Measurements from ENCODE around the gene HLF. TPM values are rescaled to one million over a fixed set of nuclear protein-coding genes. Genes with fewer than 3 reads are reported as not detected.

Gene HLF
- total and polyA plus RNA-seq, 3 experiments from 2014 or later: 0.59 to 0.93 (median 0.81) TPM

GRCh38 chr17:55340686-55341085 is 75.9 kb downstream of the HLF start:
- Mint-ChIP-seq H3K4me1 (peaks cover 15 to 49% (median 42%) of the 10 kb centered on the region in 3 donors), H3K36me3 (peaks cover 0 to 15% (median 2%) of the 10 kb centered on the region in 3 donors), H3K4me3 (no peak overlapping the region), H3K27me3 (peaks cover 1 to 34% of the 10 kb centered on the region in 2 donors), H3K27ac (no peak overlapping the region), H3K9me3 (peaks cover 0 to 4% (median 2%) of the 10 kb centered on the region in 5 donors)
- H3K4me1 ChIP-seq (ENCODE audit: insufficient read depth, low read length): peaks cover 13% of the 10 kb centered on the region
- no peak overlapping the region for H3K4me3 ChIP-seq (ENCODE audit: low read length)
- H3K27ac ChIP-seq (ENCODE audit: low read depth, low read length): no peak overlapping the region
- H3K9me3 ChIP-seq (ENCODE audit: low read length): no peaks in the 10 kb centered on the region
- no peaks in the 10 kb centered on the region for H3K36me3 ChIP-seq (ENCODE audit: insufficient read depth, low read length)
- POLR2A ChIA-PET: no interaction called here
- DNase-seq: no peak
- no peaks in the 10 kb centered on the region for H3K27me3 ChIP-seq (ENCODE audit: insufficient read depth, low read length, poor library complexity, severe bottlenecking)
- CTCF ChIA-PET: interaction anchor here (0.8 kb wide), 1 partner anchor 16 kb away, joined by 5 read pairs; no protein-coding TSS in a partner anchor

- H3K36me3 ChIP-seq (ENCODE audit: insufficient read depth, low read length): no peaks in the 10 kb centered on the region
- H3K4me3 ChIP-seq (ENCODE audit: low read length): no peak overlapping the region
- Mint-ChIP-seq H3K4me3 (no peak overlapping the region), H3K9me3 (peaks cover 0 to 6% (median 2%) of the 10 kb centered on the region in 5 donors), H3K27ac (peak overlapping the region in 1 of 8 donors; percentile 50), H3K36me3 (peaks cover 0 to 16% (median 2%) of the 10 kb centered on the region in 3 donors), H3K4me1 (peaks cover 15 to 49% (median 42%) of the 10 kb centered on the region in 3 donors), H3K27me3 (peaks cover 1 to 30% of the 10 kb centered on the region in 2 donors)
- no peaks in the 10 kb centered on the region for H3K27me3 ChIP-seq (ENCODE audit: insufficient read depth, low read length, poor library complexity, severe bottlenecking)
- peaks cover 13% of the 10 kb centered on the region for H3K4me1 ChIP-seq (ENCODE audit: insufficient read depth, low read length)
- DNase-seq: no peak
- no peak overlapping the region for H3K27ac ChIP-seq (ENCODE audit: low read depth, low read length)
- CTCF ChIA-PET: no interaction called here
- H3K9me3 ChIP-seq (ENCODE audit: low read length): no peaks in the 10 kb centered on the region
- POLR2A ChIA-PET: no interaction called here
These were observed 76.7 kb downstream of the HLF start for GRCh38 chr17:55341432-55341831.

- H3K4me1 Mint-ChIP-seq: peaks cover 15 to 53% (median 43%) of the 10 kb centered on the region in 3 donors
- POLR2A ChIA-PET: no interaction called here
- H3K4me3 Mint-ChIP-seq: peak overlapping the region in 2 of 7 donors; percentile 0 to 12
These were observed 78.2 kb downstream of the HLF start for GRCh38 chr17:55342800-55343585.

GRCh38 chr17:55343900-55344513 is 79.2 kb downstream of the HLF start:
- Histone ChIP-seq H3K4me1 (ENCODE audit: insufficient read depth, low read length) (peaks cover 13% of the 10 kb centered on the region), H3K9me3 (ENCODE audit: low read length) (no peaks in the 10 kb centered on the region), H3K4me3 (ENCODE audit: low read length) (no peak overlapping the region), H3K27me3 (ENCODE audit: insufficient read depth, low read length, poor library complexity, severe bottlenecking) (no peaks in the 10 kb centered on the region), H3K36me3 (ENCODE audit: insufficient read depth, low read length) (no peaks in the 10 kb centered on the region), H3K27ac (ENCODE audit: low read depth, low read length) (peak overlapping the region; percentile 62)
- H3K36me3 Mint-ChIP-seq: peaks cover 0 to 5% (median 2%) of the 10 kb centered on the region in 3 donors
- H3K9me3 Mint-ChIP-seq: peaks cover 0 to 7% (median 0%) of the 10 kb centered on the region in 5 donors
- no peak for DNase-seq
- peak overlapping the region in 6 of 8 donors; percentile 9 to 81 (median 62) for H3K27ac Mint-ChIP-seq
- H3K4me1 Mint-ChIP-seq: peaks cover 19 to 60% (median 54%) of the 10 kb centered on the region in 3 donors
- H3K27me3 Mint-ChIP-seq: peaks cover 1 to 16% of the 10 kb centered on the region in 2 donors
- ChIA-PET POLR2A (no interaction called here), CTCF (no interaction called here)
- peak overlapping the region in 1 of 7 donors; percentile 14 for H3K4me3 Mint-ChIP-seq

More at GRCh38 chr17:55342800-55343585, 78.2 kb downstream of the HLF start:
- no peaks in the 10 kb centered on the region for H3K9me3 ChIP-seq (ENCODE audit: low read length)
- peaks cover 0 to 15% (median 2%) of the 10 kb centered on the region in 3 donors for H3K36me3 Mint-ChIP-seq
- DNase-seq: no peak
- H3K27me3 Mint-ChIP-seq: peaks cover 1 to 26% of the 10 kb centered on the region in 2 donors
- no peak overlapping the region for H3K27ac ChIP-seq (ENCODE audit: low read depth, low read length)
- peak overlapping the region in 5 of 8 donors; percentile 1 to 73 (median 21) for H3K27ac Mint-ChIP-seq
- CTCF ChIA-PET: no interaction called here
- no peaks in the 10 kb centered on the region for H3K36me3 ChIP-seq (ENCODE audit: insufficient read depth, low read length)
- no peaks in the 10 kb centered on the region for H3K27me3 ChIP-seq (ENCODE audit: insufficient read depth, low read length, poor library complexity, severe bottlenecking)
- peaks cover 13% of the 10 kb centered on the region for H3K4me1 ChIP-seq (ENCODE audit: insufficient read depth, low read length)
- H3K9me3 Mint-ChIP-seq: peaks cover 0 to 8% (median 0%) of the 10 kb centered on the region in 5 donors
- H3K4me3 ChIP-seq (ENCODE audit: low read length): no peak overlapping the region

GRCh38 chr17:55344514-55344997 is 79.8 kb downstream of the HLF start:
- H3K9me3 Mint-ChIP-seq: peaks cover 0 to 7% (median 0%) of the 10 kb centered on the region in 5 donors
- peaks cover 1 to 12% of the 10 kb centered on the region in 2 donors for H3K27me3 Mint-ChIP-seq
- no peak for DNase-seq
- H3K4me1 Mint-ChIP-seq: peaks cover 19 to 59% (median 52%) of the 10 kb centered on the region in 3 donors
- CTCF ChIA-PET: no interaction called here
- H3K27ac Mint-ChIP-seq: peak overlapping the region in 7 of 8 donors; percentile 24 to 81 (median 50)
- H3K27me3 ChIP-seq (ENCODE audit: insufficient read depth, low read length, poor library complexity, severe bottlenecking): no peaks in the 10 kb centered on the region
- peak overlapping the region in 1 of 7 donors; percentile 10 for H3K4me3 Mint-ChIP-seq
- no peaks in the 10 kb centered on the region for H3K36me3 ChIP-seq (ENCODE audit: insufficient read depth, low read length)
- peak overlapping the region; percentile 36 for H3K27ac ChIP-seq (ENCODE audit: low read depth, low read length)
- H3K4me3 ChIP-seq (ENCODE audit: low read length): no peak overlapping the region
- H3K4me1 ChIP-seq (ENCODE audit: insufficient read depth, low read length): peaks cover 13% of the 10 kb centered on the region
- peaks cover 0 to 4% (median 1%) of the 10 kb centered on the region in 3 donors for H3K36me3 Mint-ChIP-seq
- POLR2A ChIA-PET: no interaction called here
- H3K9me3 ChIP-seq (ENCODE audit: low read length): no peaks in the 10 kb centered on the region

GRCh38 chr17:55345132-55345531 is 80.4 kb downstream of the HLF start:
- no peak for DNase-seq
- no peak overlapping the region for H3K4me3 Mint-ChIP-seq
- H3K36me3 Mint-ChIP-seq: peaks cover 0 to 4% (median 0%) of the 10 kb centered on the region in 3 donors
- peak overlapping the region in 2 of 8 donors; percentile 24 to 81 for H3K27ac Mint-ChIP-seq
- H3K36me3 ChIP-seq (ENCODE audit: insufficient read depth, low read length): no peaks in the 10 kb centered on the region
- POLR2A ChIA-PET: no interaction called here
- peaks cover 19 to 53% (median 49%) of the 10 kb centered on the region in 3 donors for H3K4me1 Mint-ChIP-seq
- no peaks in the 10 kb centered on the region for H3K9me3 ChIP-seq (ENCODE audit: low read length)
- H3K27me3 Mint-ChIP-seq: peaks cover 0 to 7% of the 10 kb centered on the region in 2 donors
- no peaks in the 10 kb centered on the region for H3K27me3 ChIP-seq (ENCODE audit: insufficient read depth, low read length, poor library complexity, severe bottlenecking)
- CTCF ChIA-PET: no interaction called here
- H3K4me1 ChIP-seq (ENCODE audit: insufficient read depth, low read length): peaks cover 13% of the 10 kb centered on the region
- peaks cover 0 to 6% (median 0%) of the 10 kb centered on the region in 5 donors for H3K9me3 Mint-ChIP-seq
- peak overlapping the region; percentile 36 for H3K27ac ChIP-seq (ENCODE audit: low read depth, low read length)
- no peak overlapping the region for H3K4me3 ChIP-seq (ENCODE audit: low read length)

- Histone ChIP-seq H3K27me3 (ENCODE audit: insufficient read depth, low read length, poor library complexity, severe bottlenecking) (no peaks in the 10 kb centered on the region), H3K27ac (ENCODE audit: low read depth, low read length) (no peak overlapping the region), H3K4me3 (ENCODE audit: low read length) (no peak overlapping the region), H3K36me3 (ENCODE audit: insufficient read depth, low read length) (no peaks in the 10 kb centered on the region), H3K9me3 (ENCODE audit: low read length) (no peaks in the 10 kb centered on the region), H3K4me1 (ENCODE audit: insufficient read depth, low read length) (peaks cover 13% of the 10 kb centered on the region)
- CTCF ChIA-PET: interaction anchor here (1.4 to 4.6 kb wide), 2 partner anchors 9 to 352 kb away, joined by 9 to 34 read pairs; no protein-coding TSS in a partner anchor
- Mint-ChIP-seq H3K4me3 (no peak overlapping the region), H3K4me1 (peaks cover 19 to 48% (median 44%) of the 10 kb centered on the region in 3 donors), H3K27ac (no peak overlapping the region), H3K27me3 (no peaks in the 10 kb centered on the region), H3K36me3 (peaks cover 0 to 4% (median 0%) of the 10 kb centered on the region in 3 donors), H3K9me3 (peaks cover 0 to 4% (median 0%) of the 10 kb centered on the region in 5 donors)
- POLR2A ChIA-PET: no interaction called here
- no peak for DNase-seq
These were observed 81.9 kb downstream of the HLF start for GRCh38 chr17:55346658-55347057.
